Measurements from ENCODE around the gene ADH1B. TPM values are rescaled to one million over a fixed set of nuclear protein-coding genes. Genes with fewer than 3 reads are reported as not detected.

The ADH1B gene
- total RNA-seq, 1 donor from 2014 or later = not detected

DNA sequence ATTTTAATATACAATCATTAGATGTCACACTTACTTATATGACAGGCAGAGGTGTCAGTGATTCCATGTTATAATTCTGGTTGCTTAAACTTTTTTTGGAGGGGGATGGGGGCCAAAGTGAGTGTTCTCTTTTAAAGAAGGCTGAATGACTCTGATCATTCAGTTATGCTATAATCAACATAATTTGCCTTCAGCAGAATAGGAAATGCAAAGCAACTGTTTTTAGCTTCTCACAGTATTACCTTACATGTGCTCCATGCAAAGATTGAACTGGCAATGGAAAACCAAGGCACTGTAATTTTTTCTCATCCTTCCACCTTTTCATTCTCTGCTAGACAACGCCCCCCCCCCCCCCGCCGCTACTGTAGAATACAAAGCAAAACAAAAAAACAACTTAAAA is 18.0 kb upstream of the ADH1B start:
- no peaks in the 10 kb centered on the region for H3K9me3 Mint-ChIP-seq
- TF ChIP-seq, protein P1, sequence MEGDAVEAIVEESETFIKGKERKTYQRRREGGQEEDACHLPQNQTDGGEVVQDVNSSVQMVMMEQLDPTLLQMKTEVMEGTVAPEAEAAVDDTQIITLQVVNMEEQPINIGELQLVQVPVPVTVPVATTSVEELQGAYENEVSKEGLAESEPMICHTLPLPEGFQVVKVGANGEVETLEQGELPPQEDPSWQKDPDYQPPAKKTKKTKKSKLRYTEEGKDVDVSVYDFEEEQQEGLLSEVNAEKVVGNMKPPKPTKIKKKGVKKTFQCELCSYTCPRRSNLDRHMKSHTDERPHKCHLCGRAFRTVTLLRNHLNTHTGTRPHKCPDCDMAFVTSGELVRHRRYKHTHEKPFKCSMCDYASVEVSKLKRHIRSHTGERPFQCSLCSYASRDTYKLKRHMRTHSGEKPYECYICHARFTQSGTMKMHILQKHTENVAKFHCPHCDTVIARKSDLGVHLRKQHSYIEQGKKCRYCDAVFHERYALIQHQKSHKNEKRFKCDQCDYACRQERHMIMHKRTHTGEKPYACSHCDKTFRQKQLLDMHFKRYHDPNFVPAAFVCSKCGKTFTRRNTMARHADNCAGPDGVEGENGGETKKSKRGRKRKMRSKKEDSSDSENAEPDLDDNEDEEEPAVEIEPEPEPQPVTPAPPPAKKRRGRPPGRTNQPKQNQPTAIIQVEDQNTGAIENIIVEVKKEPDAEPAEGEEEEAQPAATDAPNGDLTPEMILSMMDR (IDR thresholded peaks at IDR 0.05) = no peak
- ChIA-PET CTCF (no interaction called here), POLR2A (no interaction called here)
- no peak overlapping the region for H3K4me3 Mint-ChIP-seq
- no peaks in the 10 kb centered on the region for H3K4me1 Mint-ChIP-seq
- DNase-seq (no peak), ATAC-seq (ENCODE audit: low read depth) (no peak)
- H3K36me3 Mint-ChIP-seq (ENCODE audit: low read depth) = no peaks in the 10 kb centered on the region
- no peak overlapping the region for H3K27ac Mint-ChIP-seq
- intact Hi-C loops (cut with micrococcal nuclease) = no loop called here
- peaks cover 3% of the 10 kb centered on the region for H3K27me3 Mint-ChIP-seq

- Mint-ChIP-seq H3K4me3 (no peak overlapping the region), H3K4me1 (no peaks in the 10 kb centered on the region), H3K27me3 (peaks cover 3% of the 10 kb centered on the region), H3K9me3 (no peaks in the 10 kb centered on the region), H3K27ac (no peak overlapping the region), H3K36me3 (ENCODE audit: low read depth) (no peaks in the 10 kb centered on the region)
- TF ChIP-seq, protein P1 (IDR thresholded peaks at IDR 0.05) = no peak
- DNase-seq = no peak
- ChIA-PET POLR2A (no interaction called here), CTCF (no interaction called here)
- ATAC-seq (ENCODE audit: low read depth) = no peak
- intact Hi-C loops (cut with micrococcal nuclease) = no loop called here
These were observed 15.4 kb upstream of the ADH1B start for GRCh38 chr4:99336553-99336952.

DNA sequence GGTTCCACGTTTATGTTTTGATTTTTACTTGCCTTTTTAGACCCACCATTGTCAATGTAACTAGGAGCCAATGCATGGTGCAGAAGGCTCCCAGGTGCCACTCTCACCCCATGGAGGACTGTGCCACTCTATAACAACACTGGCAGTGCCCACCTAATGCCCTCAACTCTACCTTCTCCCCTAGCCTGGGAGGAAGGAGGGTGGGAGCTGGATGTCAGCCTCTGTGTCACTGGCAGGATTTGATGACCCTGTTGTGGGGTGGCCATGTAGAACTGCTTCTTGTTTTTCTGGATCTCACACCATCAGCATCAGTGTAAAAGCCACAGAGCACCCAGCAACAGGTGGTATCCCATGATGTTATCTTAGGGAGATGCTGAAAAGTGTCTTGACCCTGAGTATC is 13.7 kb upstream of the ADH1B start:
- no peak overlapping the region for H3K4me3 Mint-ChIP-seq
- intact Hi-C loops (cut with micrococcal nuclease) = no loop called here
- H3K4me1 Mint-ChIP-seq = no peaks in the 10 kb centered on the region
- ChIA-PET POLR2A (no interaction called here), CTCF (no interaction called here)
- DNase-seq (no peak), ATAC-seq (ENCODE audit: low read depth) (no peak)
- no peaks in the 10 kb centered on the region for H3K9me3 Mint-ChIP-seq
- TF ChIP-seq, protein P1 (IDR thresholded peaks at IDR 0.05) = no peak
- no peaks in the 10 kb centered on the region for H3K36me3 Mint-ChIP-seq (ENCODE audit: low read depth)
- peaks cover 3% of the 10 kb centered on the region for H3K27me3 Mint-ChIP-seq
- H3K27ac Mint-ChIP-seq = no peak overlapping the region

- CTCF ChIA-PET = no interaction called here
- no peak overlapping the region for H3K4me3 Mint-ChIP-seq
- intact Hi-C loops (cut with micrococcal nuclease) = no loop called here
These were observed 9.4 kb upstream of the ADH1B start for GRCh38 chr4:99330648-99331047.

DNA sequence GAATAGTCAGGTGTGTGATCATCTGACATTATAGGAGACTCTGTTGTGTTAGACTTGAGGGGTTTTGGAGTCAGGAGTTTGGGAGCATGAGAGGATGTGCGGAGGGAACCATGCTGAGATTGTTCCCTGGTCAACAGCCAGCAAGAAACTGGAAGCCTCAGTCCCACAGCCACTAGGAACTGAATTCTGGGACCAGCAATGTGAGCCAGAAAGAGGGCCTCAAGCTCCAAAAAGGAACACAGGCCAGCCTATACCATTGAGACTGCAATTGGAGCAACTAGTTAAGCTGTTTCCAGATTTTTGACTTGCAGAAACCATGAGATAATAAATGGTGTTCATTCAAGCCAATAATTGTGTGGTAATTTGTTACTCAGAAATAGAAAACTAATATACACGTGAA is 8.7 kb upstream of the ADH1B start:
- no peak overlapping the region for H3K4me3 Mint-ChIP-seq
- no peaks in the 10 kb centered on the region for H3K4me1 Mint-ChIP-seq
- H3K27me3 Mint-ChIP-seq = no peaks in the 10 kb centered on the region
- CTCF ChIA-PET = no interaction called here
- no peak for DNase-seq
- ATAC-seq (ENCODE audit: low read depth) = no peak
- intact Hi-C loops (cut with micrococcal nuclease) = no loop called here
- POLR2A ChIA-PET = no interaction called here
- no peak overlapping the region for H3K27ac Mint-ChIP-seq
- H3K9me3 Mint-ChIP-seq = peaks cover 4% of the 10 kb centered on the region
- H3K36me3 Mint-ChIP-seq (ENCODE audit: low read depth) = no peaks in the 10 kb centered on the region
- TF ChIP-seq, protein P1 (IDR thresholded peaks at IDR 0.05) = no peak

More at GRCh38 chr4:99330648-99331047, 9.4 kb upstream of the ADH1B start:
- POLR2A ChIA-PET = no interaction called here
- no peak for ATAC-seq (ENCODE audit: low read depth)
- H3K4me1 Mint-ChIP-seq = no peaks in the 10 kb centered on the region
- no peak overlapping the region for H3K27ac Mint-ChIP-seq
- TF ChIP-seq, protein P1 (IDR thresholded peaks at IDR 0.05) = no peak
- no peak for DNase-seq
- H3K27me3 Mint-ChIP-seq = peaks cover 3% of the 10 kb centered on the region
- no peaks in the 10 kb centered on the region for H3K36me3 Mint-ChIP-seq (ENCODE audit: low read depth)
- peaks cover 4% of the 10 kb centered on the region for H3K9me3 Mint-ChIP-seq
